AG09309 (cell line): ENCODE results near the gene SBF1.

Source experiments
- DNase-seq: peaks from one replicate; pipeline ENCODE4 v3.0.0-alpha.2; 2010; ENCODE audit warnings: low read depth
- H3K4me3 ChIP-seq: 2 replicates; pipeline ENCODE4 v1.5.1; 2011; ENCODE audit warnings: mild to moderate bottlenecking, low read depth, low read length, moderate library complexity; ENCODE audit not compliant: control insufficient read depth
- CTCF ChIP-seq: IDR thresholded peaks from 2 replicates; pipeline ENCODE4 v1.5.1; 2011; ENCODE audit warnings: mild to moderate bottlenecking, low read depth, low read length, inconsistent platforms; ENCODE audit not compliant: insufficient read depth, control insufficient read depth; ENCODE audit errors: missing control alignments

Gene SBF1

DNA sequence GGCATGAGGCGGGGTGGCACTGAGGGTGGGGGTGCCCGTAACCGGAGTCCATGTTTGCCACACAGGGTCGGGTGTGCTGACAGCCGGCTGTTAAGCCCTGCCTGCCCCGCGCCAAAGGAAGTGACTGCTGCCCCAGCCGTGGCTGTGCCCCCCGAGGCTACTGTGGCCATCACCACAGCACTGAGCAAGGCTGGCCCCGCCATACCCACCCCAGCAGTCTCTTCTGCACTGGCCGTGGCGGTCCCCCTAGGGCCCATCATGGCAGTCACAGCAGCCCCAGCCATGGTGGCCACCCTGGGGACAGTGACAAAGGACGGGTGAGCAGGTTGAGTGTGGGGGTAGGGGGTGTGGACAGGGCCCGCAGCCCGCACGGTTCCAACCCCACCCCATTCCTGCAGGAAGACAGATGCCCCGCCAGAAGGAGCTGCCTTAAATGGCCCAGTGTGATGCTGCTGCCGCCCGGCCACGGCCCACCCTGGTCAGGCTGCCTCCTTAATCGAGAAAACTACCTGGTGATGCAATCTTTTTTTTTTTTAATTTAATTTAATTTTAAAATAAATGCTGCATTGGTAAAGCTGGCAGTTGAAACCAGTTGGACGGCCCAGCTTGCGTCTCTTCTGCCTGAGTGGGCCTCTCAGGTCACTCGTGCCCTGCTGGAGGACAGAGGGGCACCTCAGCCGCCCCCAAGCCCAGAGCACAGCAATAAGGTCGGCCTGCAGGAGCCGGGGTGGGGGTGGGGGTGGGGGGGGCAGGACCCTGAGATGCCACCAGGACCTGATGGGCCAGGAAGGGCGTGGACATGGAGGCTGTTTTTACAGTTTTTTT lies 30.8 kb downstream of the SBF1 start:
- H3K4me3 ChIP-seq = no peak overlapping the region
- no peak for DNase-seq
- TF ChIP-seq CTCF = no peak

- TF ChIP-seq CTCF = no peak
- no peak for DNase-seq
These were observed 31.6 kb downstream of the SBF1 start for GRCh38 chr22:50443197-50443596.

DNA sequence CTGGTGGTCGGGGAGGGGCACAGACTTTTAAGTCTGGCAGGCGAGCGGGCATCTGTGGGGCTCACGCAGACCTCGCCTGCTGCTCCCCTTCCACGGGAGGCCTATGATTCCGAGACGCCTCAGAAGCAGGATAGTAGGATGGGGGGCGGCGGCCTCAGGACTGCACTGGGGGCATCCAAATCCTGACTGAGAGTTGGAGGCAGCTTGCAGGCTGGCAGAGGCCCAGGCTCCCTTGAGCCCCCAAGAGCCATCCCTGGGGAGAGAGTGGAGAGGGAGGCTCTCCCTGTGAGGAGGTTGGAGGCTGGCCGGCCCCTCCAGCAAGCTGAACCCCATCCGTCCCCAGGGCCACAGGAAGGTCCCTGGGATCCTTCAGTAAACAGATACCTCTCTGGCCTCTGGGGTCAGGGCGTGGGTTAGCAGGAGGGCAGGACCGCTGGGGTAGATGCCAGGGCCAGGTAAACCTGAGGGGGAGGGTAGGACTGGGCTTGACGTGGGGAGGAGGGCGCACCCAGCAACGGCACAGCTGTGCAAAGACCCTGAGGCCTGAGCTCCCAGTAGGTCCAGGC lies 33.3 kb downstream of the SBF1 start:
- no peak overlapping the region for H3K4me3 ChIP-seq
- DNase-seq = no peak
- no peak for TF ChIP-seq CTCF

More at GRCh38 chr22:50443197-50443596, 31.6 kb downstream of the SBF1 start:
- no peak overlapping the region for H3K4me3 ChIP-seq

DNA sequence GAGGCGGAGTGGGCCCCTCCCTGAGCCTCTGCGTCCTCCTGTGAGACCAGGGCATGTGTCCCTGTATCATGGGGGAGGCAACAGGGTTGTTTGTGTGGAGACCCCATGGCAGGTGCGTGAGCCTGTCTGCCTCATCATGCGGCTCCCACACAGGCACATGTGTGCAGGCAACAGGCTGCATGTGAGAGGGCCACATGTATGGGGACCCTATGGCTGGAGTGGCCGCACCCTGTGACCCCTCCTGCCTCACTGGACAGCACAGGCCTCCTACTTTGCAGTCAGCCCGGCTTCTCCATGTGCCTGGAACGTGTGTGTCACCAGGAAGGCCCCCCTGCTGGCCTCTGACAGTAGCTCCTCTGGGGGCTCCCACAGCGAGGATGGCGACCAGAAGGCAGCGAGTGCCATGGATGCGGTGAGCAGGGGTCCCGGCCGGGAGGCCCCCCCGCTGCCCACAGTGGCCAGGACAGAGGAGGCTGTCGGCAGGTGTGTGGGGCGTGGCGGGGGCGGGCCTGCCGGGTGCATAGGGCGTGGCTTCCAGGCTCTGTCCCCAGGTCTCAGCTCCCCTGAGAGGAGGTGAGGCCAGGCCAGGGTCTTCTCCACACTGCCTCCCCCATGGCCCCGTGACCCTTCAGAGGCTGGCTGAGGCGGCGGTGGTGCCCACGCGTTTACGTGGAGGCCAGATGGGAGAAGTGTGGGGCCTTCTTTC lies 34.1 kb downstream of the SBF1 start:
- TF ChIP-seq CTCF = no peak
- no peak overlapping the region for H3K4me3 ChIP-seq
- DNase-seq = no peak

DNA sequence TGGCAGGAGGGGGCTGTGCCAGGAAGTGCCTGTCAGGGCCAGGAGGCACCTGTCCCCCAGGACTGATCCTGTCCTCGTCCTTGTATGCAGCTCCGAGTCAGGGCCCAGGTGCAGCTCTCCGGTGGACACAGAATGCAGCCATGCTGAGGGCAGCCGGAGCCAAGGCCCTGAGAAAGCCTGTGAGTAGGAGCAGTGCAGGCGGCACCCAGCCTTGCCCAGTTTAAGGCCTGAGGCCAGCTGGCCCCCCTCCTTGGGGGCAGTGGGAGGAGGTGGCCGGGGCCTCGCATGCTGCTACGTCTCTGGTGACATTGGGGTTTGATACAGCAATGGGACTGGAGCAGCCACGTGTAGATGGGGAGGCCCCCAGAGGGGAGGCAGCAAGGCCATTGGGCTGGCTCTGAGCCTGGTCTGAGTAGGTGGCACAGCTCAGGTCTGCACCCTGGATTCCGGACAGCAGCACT lies 34.9 kb downstream of the SBF1 start:
- TF ChIP-seq CTCF = no peak
- no peak overlapping the region for H3K4me3 ChIP-seq
- no peak for DNase-seq

- DNase-seq = no peak
- H3K4me3 ChIP-seq = no peak overlapping the region
- TF ChIP-seq CTCF = no peak
These were observed 35.4 kb downstream of the SBF1 start for GRCh38 chr22:50439314-50439870.
